Measurements from ENCODE around the gene XPO1.
"Not testable (repeated sequence)": the region's sequence is repeated elsewhere in the genome, so short reads cannot be mapped to it uniquely, and the experiment has no call there.

Gene XPO1

GRCh38 chr2:61535449-61535848, 2.7 kb downstream of the XPO1 start:
- no peak for DNase-seq (ENCODE audit: low read depth in 2 of 3, low spot score in 1 of 3)

GRCh38 chr2:61534926-61535325, 3.2 kb downstream of the XPO1 start:
- no peak for DNase-seq (ENCODE audit: low read depth in 2 of 3, low spot score in 1 of 3)

GRCh38 chr2:61530749-61531148, 7.4 kb downstream of the XPO1 start:
- DNase-seq (ENCODE audit: low read depth in 2 of 3, low spot score in 1 of 3) = no peak

DNA sequence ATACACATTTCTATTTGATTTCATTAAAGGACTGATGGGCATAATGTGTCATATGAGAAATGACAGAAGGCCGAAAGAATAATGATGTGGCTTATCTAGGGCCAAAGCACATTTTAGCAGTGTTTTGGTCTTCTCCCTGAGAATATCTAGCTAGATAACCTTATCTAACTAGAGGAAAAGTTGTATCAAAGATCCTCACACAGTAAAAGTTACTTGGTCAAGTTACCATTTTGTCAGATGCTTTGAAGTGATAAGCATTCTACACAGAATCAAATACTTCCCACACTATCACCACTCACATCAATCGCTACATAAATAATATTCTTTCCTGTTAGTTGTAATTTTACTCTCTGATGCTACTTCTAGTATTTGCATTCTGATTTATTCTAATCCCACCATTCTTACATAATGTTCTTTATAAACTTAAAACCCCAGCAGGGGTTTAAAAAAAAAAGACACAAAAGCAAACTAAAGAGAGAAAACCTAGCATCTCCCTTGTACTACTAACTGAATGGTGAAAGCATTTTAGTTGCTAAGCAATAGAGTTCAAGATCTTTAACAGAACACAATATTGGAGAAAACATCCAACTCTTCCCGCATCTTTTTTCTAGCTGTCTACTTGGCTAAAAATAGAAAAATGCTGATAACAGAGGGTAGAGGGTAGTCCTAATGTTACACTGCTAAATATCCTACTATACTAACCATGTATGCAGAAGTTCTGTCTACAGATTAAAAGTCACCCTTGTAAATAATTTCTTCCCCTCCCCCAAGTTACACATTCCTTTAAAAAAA, 8.0 kb downstream of the XPO1 start:
- DNase-seq (ENCODE audit: low read depth in 2 of 3, low spot score in 1 of 3) = no peak

DNA sequence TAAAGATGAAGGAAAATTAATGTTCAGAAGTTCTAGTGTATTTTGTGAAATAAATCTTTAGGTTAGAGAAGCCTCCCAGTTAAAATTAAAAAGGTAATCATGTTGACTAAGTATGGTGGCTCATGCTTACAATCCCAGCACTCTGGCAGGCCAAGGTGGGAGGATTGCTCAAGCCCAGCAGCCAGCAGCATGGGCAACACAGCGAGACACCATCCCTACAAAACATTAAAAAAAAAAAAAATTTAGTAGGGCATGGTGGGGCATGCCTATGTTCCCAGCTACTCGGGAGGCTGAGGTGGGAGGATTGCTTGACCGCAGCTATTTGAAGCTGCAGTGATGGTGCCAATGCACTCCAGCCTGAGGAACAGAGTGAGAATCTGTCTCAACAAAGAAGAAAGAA, 17.9 kb downstream of the XPO1 start:
- DNase-seq (ENCODE audit: low read depth in 2 of 3, low spot score in 1 of 3) = no peak

- no peak for DNase-seq (ENCODE audit: low read depth in 2 of 3, low spot score in 1 of 3)
Observed at GRCh38 chr2:61512768-61513398, 25.3 kb downstream of the XPO1 start.

- DNase-seq (ENCODE audit: low read depth in 2 of 3, low spot score in 1 of 3) = no peak
Observed at GRCh38 chr2:61510674-61511671, 27.2 kb downstream of the XPO1 start.

GRCh38 chr2:61504949-61505348, 33.2 kb downstream of the XPO1 start:
- no peak for DNase-seq (ENCODE audit: low read depth in 2 of 3, low spot score in 1 of 3)

- no peak for DNase-seq (ENCODE audit: low read depth in 2 of 3, low spot score in 1 of 3)
Observed at GRCh38 chr2:61499060-61499459, 39.1 kb downstream of the XPO1 start.

GRCh38 chr2:61493523-61493942, 44.6 kb downstream of the XPO1 start:
- DNase-seq (ENCODE audit: low read depth in 2 of 3, low spot score in 1 of 3) = peak in 1 of 3 donors; percentile 34

GRCh38 chr2:61492476-61492875, 45.7 kb downstream of the XPO1 start:
- DNase-seq (ENCODE audit: low read depth in 2 of 3, low spot score in 1 of 3) = no peak

- DNase-seq (ENCODE audit: low read depth in 2 of 3, low spot score in 1 of 3) = no peak
Observed at GRCh38 chr2:61485281-61485680, 52.9 kb downstream of the XPO1 start.

DNA sequence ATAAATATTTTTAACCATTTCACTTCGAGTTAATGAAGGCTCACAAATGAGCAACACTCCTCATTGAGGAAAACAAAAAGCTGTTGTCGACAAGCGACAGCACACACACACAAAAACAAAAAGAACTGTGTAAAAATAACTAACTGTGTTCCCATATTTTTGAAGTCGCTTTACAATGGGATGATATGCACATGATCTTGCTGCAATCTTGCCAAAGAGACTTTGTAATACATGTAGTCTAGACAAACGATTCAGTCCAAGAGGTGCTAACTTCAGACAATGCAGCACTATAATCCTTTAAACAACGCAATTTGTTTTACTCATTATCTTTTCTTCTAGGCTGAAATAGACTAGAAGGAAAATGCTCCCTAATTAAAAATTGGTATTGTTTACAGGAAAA, 60.1 kb downstream of the XPO1 start:
- no peak for DNase-seq (ENCODE audit: low read depth in 2 of 3, low spot score in 1 of 3)

DNA sequence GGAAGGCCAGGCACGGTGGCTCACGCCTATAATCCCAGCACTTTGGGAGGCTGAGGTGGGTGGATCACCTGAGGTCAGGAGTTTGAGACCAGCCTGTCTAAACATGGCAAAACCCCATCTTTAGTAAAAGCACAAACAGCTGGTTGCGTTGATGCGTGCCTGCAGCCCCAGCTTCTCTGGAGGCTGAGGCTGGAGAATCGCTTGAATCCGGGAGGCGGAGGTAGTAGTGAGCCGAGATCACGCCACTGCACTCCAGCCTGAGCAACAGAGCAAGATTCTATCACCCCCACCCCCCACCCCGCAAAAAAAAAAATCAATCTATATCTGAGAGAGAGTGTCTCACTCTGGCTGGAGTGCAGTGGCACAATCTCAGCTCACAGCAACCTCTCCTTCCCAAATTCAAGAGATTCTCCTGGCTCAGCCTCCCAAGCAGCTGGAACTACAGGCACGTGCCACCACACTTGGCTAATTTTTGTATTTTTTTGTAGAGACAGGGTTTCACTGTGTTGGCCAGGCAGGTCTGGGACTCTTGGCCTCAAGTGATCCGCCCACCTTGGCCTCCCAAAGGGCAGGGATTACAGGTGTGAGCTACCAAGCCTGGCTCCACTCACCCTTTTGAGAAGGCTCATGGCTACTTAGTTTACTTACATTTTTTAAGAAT, 61.1 kb downstream of the XPO1 start:
- DNase-seq (ENCODE audit: low read depth in 2 of 3, low spot score in 1 of 3) = not testable (repeated sequence)

GRCh38 chr2:61471905-61472805, 66.0 kb downstream of the XPO1 start:
- peak in 1 of 3 donors; percentile 16 for DNase-seq (ENCODE audit: low read depth in 2 of 3, low spot score in 1 of 3)

DNA sequence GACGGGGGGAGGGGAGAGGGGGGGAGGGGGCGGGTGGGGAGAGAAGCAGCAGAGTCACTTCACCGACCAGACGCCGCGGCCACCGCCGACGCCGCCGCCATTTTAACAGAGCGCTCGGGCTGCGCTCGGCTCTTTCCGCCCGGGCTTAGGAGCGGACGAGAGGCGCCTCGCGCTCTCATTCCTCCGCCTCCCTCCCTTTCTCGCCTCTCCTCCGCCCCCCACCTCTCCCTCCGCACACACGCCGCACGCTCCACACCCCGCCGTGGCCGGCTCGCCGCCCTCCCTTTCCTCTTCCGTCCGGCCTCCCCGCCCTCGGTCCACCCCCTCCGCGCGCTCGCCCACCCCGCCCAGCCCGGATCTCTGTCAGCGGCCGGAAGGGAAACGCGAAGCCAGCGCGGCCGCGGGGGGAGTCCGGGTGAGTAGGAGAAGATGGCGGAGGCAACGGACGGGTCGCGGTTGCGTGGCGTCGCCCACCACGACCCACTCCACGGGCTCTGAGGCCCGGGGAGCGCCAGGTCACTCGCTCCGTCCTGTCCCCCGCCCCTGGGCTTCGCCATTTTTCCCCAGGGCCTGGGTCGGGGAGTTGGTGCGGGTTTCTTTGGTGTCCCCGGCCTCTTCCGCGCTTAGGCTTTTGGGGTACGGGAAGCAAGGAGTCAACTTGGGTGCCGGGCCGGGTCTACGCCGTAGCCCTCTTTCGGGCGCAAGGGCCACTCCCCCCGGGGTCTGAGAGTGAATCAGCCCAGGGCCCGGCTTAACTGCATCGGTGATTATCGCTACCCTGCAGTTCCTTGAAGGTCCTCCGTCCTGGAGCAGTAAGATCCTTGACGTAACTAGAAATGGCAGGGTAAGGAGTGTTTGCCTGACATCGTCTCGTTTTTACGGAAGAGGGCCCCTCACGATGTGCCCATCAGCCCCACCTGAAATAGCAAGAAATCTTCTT, 66.9 kb downstream of the XPO1 start, which contains the start of gene USP34:
Gene USP34 (minus strand): TSS at position 123 of the 940 bp plus-strand sequence. CDS start 395 bp downstream, outside the sequence.
- DNase-seq (ENCODE audit: low read depth in 2 of 3, low spot score in 1 of 3) = peak; percentile 79 to 93 (median 85)

DNA sequence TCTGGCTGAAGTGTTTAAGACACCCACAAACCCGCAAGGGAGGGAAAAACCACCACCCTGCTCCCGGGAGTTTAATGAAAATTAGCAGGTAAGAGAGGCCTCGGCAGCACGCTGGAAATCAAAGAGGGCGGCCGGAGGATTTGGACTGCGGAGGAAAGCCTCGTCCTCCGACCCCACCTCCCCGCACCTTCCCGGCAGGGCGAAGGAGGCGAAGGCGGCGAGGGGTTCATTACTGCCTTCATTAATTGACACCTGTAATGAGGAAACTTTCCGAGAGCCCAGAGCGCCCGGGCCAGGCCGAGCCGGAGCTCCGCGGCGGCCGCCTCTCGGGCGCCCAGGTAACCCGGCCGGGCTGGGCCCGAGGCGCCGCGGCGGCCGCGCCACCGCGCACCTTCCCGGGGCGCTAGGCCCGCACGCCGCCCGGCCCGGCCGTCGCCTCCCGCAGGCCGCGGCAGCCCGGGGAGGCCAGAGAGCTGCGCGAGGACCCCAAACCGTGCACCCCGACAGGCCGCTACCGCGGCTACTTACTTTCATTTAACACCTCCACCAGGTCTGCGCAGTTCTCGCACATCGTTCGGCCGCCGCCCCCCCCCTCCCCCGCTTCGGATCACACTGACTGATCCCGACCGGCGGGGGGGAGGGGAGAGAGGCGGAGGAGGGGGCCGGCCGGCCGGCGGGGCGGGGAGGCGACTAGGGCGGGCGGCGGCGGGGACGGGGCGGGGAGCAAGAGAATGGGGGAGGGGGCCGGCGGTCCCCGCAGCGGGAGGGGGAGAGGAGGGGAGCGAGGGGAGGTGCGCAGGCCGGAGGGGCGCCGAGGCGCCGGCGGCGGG, 67.8 kb downstream of the XPO1 start:
- DNase-seq (ENCODE audit: low read depth in 2 of 3, low spot score in 1 of 3) = peak; percentile 73 to 87 (median 76)
